Endodermal cell (in vitro differentiated cells): ENCODE data around the gene TAF3. TPM values are rescaled to one million over a fixed set of nuclear protein-coding genes. Genes with fewer than 3 reads are reported as not detected.

Source experiments
- DNase-seq: peaks from one replicate; pipeline ENCODE4 v3.0.0-alpha.2; 2017
- H3K27ac ChIP-seq: 2 replicates; pipeline ENCODE4 v1.5.1; 2013; ENCODE audit warnings: mild to moderate bottlenecking, low read depth, low read length, moderate library complexity
- H3K27me3 ChIP-seq: 2 replicates; pipeline ENCODE4 v1.6.1; 2013; ENCODE audit warnings: mild to moderate bottlenecking, low read length, moderate library complexity; ENCODE audit not compliant: insufficient read depth, control insufficient read depth, poor library complexity, severe bottlenecking
- H3K36me3 ChIP-seq: 2 replicates; pipeline ENCODE4 v1.7.0; 2013; ENCODE audit warnings: mild to moderate bottlenecking, low read length, moderate library complexity; ENCODE audit not compliant: control insufficient read depth, insufficient read depth
- H3K4me1 ChIP-seq: one replicate; pipeline ENCODE4 v1.7.0; 2013; ENCODE audit warnings: low read length; ENCODE audit not compliant: control insufficient read depth, insufficient read depth
- H3K4me3 ChIP-seq: 2 replicates; pipeline ENCODE4 v1.5.1; 2013; ENCODE audit warnings: mild to moderate bottlenecking, low read length, moderate library complexity
- H3K9ac ChIP-seq: 2 replicates; pipeline ENCODE4 v1.6.1; 2013; ENCODE audit warnings: mild to moderate bottlenecking, low read length, moderate library complexity; ENCODE audit not compliant: poor library complexity, severe bottlenecking; ENCODE audit errors: extremely low read depth
- H3K9me3 ChIP-seq: 2 replicates; pipeline ENCODE4 v1.6.1; 2013; ENCODE audit warnings: mild to moderate bottlenecking, low read length, moderate library complexity; ENCODE audit not compliant: control insufficient read depth
- H3K27ac Mint-ChIP-seq: 2 replicates; pipeline ENCODE4 v1.8.0; 2020; ENCODE audit warnings: mixed read lengths
- H3K27me3 Mint-ChIP-seq: 2 replicates; pipeline ENCODE4 v1.8.0; 2021; ENCODE audit warnings: mild to moderate bottlenecking, mixed read lengths; ENCODE audit not compliant: insufficient read depth
- H3K36me3 Mint-ChIP-seq: 2 replicates; pipeline ENCODE4 v1.8.0; 2020; ENCODE audit warnings: low read depth, mixed read lengths
- H3K4me1 Mint-ChIP-seq: 2 replicates; pipeline ENCODE4 v1.8.0; 2020; ENCODE audit warnings: mixed read lengths
- H3K4me3 Mint-ChIP-seq: 2 replicates; pipeline ENCODE4 v1.8.0; 2020; ENCODE audit warnings: mild to moderate bottlenecking, moderate library complexity, mixed read lengths
- H3K9me3 Mint-ChIP-seq: 2 replicates; pipeline ENCODE4 v1.8.0; 2020; ENCODE audit warnings: mild to moderate bottlenecking, mixed read lengths
- CTCF ChIP-seq: fragments of 200-600 bp; sonication (generic); conservative IDR thresholded peaks from 2 replicates; pipeline ENCODE4 v1.5.0; 2021; ENCODE audit warnings: antibody characterized with exemption, mild to moderate bottlenecking
- WGBS, 2 experiments: methylation state at CpG; one replicate each; pipeline versions ENCODE4 v1.1.5 to v1.1.7; 2013; ENCODE audit warnings: missing lambda C conversion rate in 2 of 2, mixed read lengths in 1 of 2; ENCODE audit not compliant: insufficient coverage in 1 of 2, insufficient read length in 1 of 2; 5-methylcytosine and 5-hydroxymethylcytosine counted together
- total RNA-seq, 2 donors: library from RNA; stranded (reverse); fragmentation: NEBNext Ultra II Directional in 1 of 2; extraction: Animal tissue kit (Norgen Biotek cat#: 25700) in 1 of 2; gene quantifications; 2 replicates in 1 of 2; 3 replicates in 1 of 2; pipeline ENCODE4 v1.2.1, GENCODE V29; 2021

Gene TAF3
- total RNA-seq, 2 donors from 2014 or later: 9.9 to 10.0 TPM

GRCh38 chr10:7836571-7836970, 18.3 kb downstream of the TAF3 start:
- H3K27ac ChIP-seq: no peak overlapping the region
- H3K4me3 Mint-ChIP-seq: no peak overlapping the region

DNA sequence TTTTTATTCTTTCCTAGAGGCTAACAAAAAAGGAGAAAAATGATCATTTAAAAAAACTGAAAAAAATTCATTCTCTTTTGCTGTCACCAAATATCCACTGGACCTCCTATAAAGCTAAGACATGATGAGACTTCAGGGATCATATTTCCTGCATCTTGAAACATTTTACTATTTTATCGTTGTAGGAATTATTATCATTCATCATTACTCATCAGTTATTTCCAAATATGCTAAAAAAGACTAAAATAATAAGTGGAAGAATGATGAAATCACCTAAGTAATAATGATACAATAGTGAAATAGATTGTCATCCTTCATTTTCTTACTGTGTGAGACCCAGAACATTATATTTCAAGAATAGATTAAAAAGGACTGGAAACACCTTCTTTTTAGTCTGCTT, 28.3 kb downstream of the TAF3 start:
- Histone ChIP-seq H3K4me1 (no peaks in the 10 kb centered on the region), H3K27me3 (no peaks in the 10 kb centered on the region), H3K27ac (no peak overlapping the region), H3K36me3 (no peaks in the 10 kb centered on the region), H3K9me3 (no peaks in the 10 kb centered on the region), H3K9ac (no peak overlapping the region), H3K4me3 (no peak overlapping the region)
- WGBS, 2 experiments: no CpG with 5 or more reads among the region's 1 CpG
- Mint-ChIP-seq H3K36me3 (peaks cover 4% of the 10 kb centered on the region), H3K4me3 (no peak overlapping the region), H3K4me1 (peaks cover 2% of the 10 kb centered on the region), H3K27me3 (no peaks in the 10 kb centered on the region), H3K9me3 (no peaks in the 10 kb centered on the region), H3K27ac (no peak overlapping the region)
- no peak for DNase-seq
- TF ChIP-seq CTCF: no peak

More at GRCh38 chr10:7836571-7836970, 18.3 kb downstream of the TAF3 start:
- Mint-ChIP-seq H3K9me3 (no peaks in the 10 kb centered on the region), H3K36me3 (peaks cover 11% of the 10 kb centered on the region), H3K4me1 (no peaks in the 10 kb centered on the region), H3K27me3 (no peaks in the 10 kb centered on the region), H3K27ac (no peak overlapping the region)
- Histone ChIP-seq H3K9ac (no peak overlapping the region), H3K36me3 (no peaks in the 10 kb centered on the region), H3K9me3 (no peaks in the 10 kb centered on the region), H3K4me1 (no peaks in the 10 kb centered on the region), H3K4me3 (no peak overlapping the region), H3K27me3 (no peaks in the 10 kb centered on the region)
- WGBS, 2 experiments: 98 to 100% methylated on average over 1 to 2 of the region's 2 CpGs
- no peak for DNase-seq
- TF ChIP-seq CTCF: no peak

DNA sequence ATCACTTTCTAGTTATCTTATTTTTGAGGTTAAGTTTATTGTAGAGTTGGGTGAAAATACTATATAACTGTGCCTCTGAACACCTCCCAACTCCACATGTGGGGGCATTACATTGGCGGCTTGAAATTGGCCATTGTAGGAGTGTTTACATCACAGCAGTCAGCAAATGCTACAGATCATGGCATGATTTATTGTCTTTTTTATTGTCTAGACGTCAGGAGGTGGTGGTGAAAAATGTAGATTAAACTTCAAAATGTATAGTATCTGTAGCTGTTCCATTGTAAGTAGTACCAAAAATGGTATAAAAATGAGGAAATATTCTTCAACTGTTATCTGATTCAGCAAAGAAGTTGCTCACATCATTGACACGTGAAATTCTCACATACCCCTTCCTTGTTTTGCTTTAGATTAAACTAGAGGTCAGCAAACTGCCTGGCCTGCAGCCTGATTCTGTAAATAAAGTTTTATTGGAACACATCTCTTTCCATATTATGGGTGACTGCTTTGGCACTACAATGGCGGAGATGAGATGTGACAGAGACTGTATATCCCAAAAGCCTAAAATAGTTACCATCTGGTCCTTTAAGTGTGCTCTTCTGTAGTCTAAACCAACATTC, 35.0 kb downstream of the TAF3 start:
- WGBS, 2 experiments: 74 to 81% methylated on average over 3 to 4 of the region's 4 CpGs
- Mint-ChIP-seq H3K27ac (no peak overlapping the region), H3K4me1 (peaks cover 46% of the 10 kb centered on the region)

More for the DNA sequence above, 35.0 kb downstream of the TAF3 start:
- no peak for TF ChIP-seq CTCF
- Histone ChIP-seq H3K9me3 (no peaks in the 10 kb centered on the region), H3K4me1 (peaks cover 9% of the 10 kb centered on the region), H3K36me3 (no peaks in the 10 kb centered on the region), H3K27me3 (no peaks in the 10 kb centered on the region), H3K9ac (no peak overlapping the region), H3K27ac (no peak overlapping the region), H3K4me3 (no peak overlapping the region)
- DNase-seq: no peak
- H3K9me3 Mint-ChIP-seq: no peaks in the 10 kb centered on the region
- peaks cover 6% of the 10 kb centered on the region for H3K36me3 Mint-ChIP-seq
- no peak overlapping the region for H3K4me3 Mint-ChIP-seq
- H3K27me3 Mint-ChIP-seq: no peaks in the 10 kb centered on the region
